H1 (cell line): ENCODE data around the gene TRIM67. TPM values are rescaled to one million over a fixed set of nuclear protein-coding genes. Genes with fewer than 3 reads are reported as not detected.

ENCODE experiments used
- EZH2 ChIP-seq: fragments of 200-600 bp; sonication (generic); IDR thresholded peaks from 2 replicates; pipeline ENCODE4 v1.7.1; 2012; ENCODE audit warnings: low read depth, mild to moderate bottlenecking, moderate library complexity, low read length, inconsistent platforms; ENCODE audit not compliant: severe bottlenecking
- polyA plus RNA-seq, 7 experiments: library from polyadenylated mRNA; depleted of rRNA in 3 of 7; stranded (reverse) in 5 of 7; unstranded in 2 of 7; fragments of >200 nt in 5 of 7; fragments of 200-250 nt in 2 of 7; gene quantifications; 1 replicate in 5 of 7; 2 replicates in 1 of 7; 4 replicates in 1 of 7; pipeline versions ENCODE4 v1.2.1 to v1.2.3, GENCODE V29; 2011 to 2013; ENCODE audit warnings: missing spikeins in 2 of 7, mixed read lengths in 2 of 7
- total RNA-seq: library from RNA; stranded (reverse); fragmentation: NEBNext Ultra II Directional; extraction: Animal tissue kit (Norgen Biotek cat#: 25700); gene quantifications from 2 replicates; pipeline ENCODE4 v1.2.1, GENCODE V29; 2021

Gene TRIM67
- total and polyA plus RNA-seq, 2 of the 8 experiments (the other 6 are each of a cell fraction or from before 2014, with no cell fraction given), result under 0.01 TPM; not detected in 1

GRCh38 chr1:231217056-231217455, 55.2 kb downstream of the TRIM67 start (continued):
- no peak for TF ChIP-seq EZH2
